Ovary (tissue), 9 donors: ENCODE data around the gene FLYWCH1. TPM values are rescaled to one million over a fixed set of nuclear protein-coding genes. Genes with fewer than 3 reads are reported as not detected.
"Not testable (repeated sequence)": the region's sequence is repeated elsewhere in the genome, so short reads cannot be mapped to it uniquely, and the experiment has no call there.

Experiments used
- DNase-seq, 5 donors: peaks; one replicate each; pipeline ENCODE4 v3.0.0-alpha.2; 2019 to 2020
- H3K27ac ChIP-seq, 2 donors: fragments of 200-600 bp; one replicate each; pipeline versions ENCODE4 v1.5.1 to v1.8.0; 2019 to 2022
- H3K27me3 ChIP-seq: fragments of 200-600 bp; one replicate; pipeline ENCODE4 v1.8.0; 2022
- H3K36me3 ChIP-seq: fragments of 200-600 bp; sonication (generic); one replicate; pipeline ENCODE4 v1.5.1; 2019
- H3K4me1 ChIP-seq: one replicate; pipeline ENCODE4 v1.8.1; 2013; ENCODE audit warnings: mild to moderate bottlenecking, moderate library complexity; ENCODE audit not compliant: insufficient read depth
- H3K4me3 ChIP-seq: fragments of 200-600 bp; sonication (generic); one replicate; pipeline ENCODE4 v1.5.1; 2017
- H3K9me3 ChIP-seq, 2 donors: fragments of 200-600 bp in 1 of 2; sonication (generic) in 1 of 2; one replicate each; pipeline versions ENCODE4 v1.5.1 to v1.8.1; 2013 to 2019; ENCODE audit warnings: mild to moderate bottlenecking in 1 of 2, moderate library complexity in 1 of 2
- CTCF ChIP-seq, 3 donors: fragments of 450-650 bp in 2 of 3; fragments of 200-600 bp in 1 of 3; IDR thresholded peaks; one replicate each; pipeline versions ENCODE4 v1.5.1 to v1.8.0; 2016 to 2022; ENCODE audit warnings: antibody characterized with exemption in 3 of 3, mild to moderate bottlenecking in 1 of 3
- EP300 ChIP-seq: sonication (generic); formaldehyde crosslinking; IDR thresholded peaks from one replicate; pipeline ENCODE4 v1.6.1; 2017; ENCODE audit warnings: antibody characterized with exemption
- POLR2A ChIP-seq: fragments of 450-650 bp; IDR thresholded peaks from one replicate; pipeline ENCODE4 v1.6.1; 2017; ENCODE audit warnings: antibody characterized with exemption, mild to moderate bottlenecking, moderate library complexity
- WGBS, 3 donors: extraction: QIAGEN DNeasy Blood & Tissue Kit in 1 of 3; methylation state at CpG; one replicate each; pipeline versions ENCODE4 v1.1.5 to v1.1.7; 2013 to 2017; 5-methylcytosine and 5-hydroxymethylcytosine counted together
- intact Hi-C, 4 donors: fragments of 100-400 bp; cut with DNase I; formaldehyde crosslinking; loops; one replicate each; pipeline versions ENCODE4 v1.11.0 to v1.15.1; 2022 to 2023
- polyA plus RNA-seq, 2 donors: library from polyadenylated mRNA; stranded (reverse); fragments of 200-250 nt in 1 of 2; fragments of 350-450 nt in 1 of 2; fragmentation: Illumina TruSeq in 1 of 2; extraction: RNeasy Lipid Tissue Mini Kit (QIAGEN cat#74804) in 1 of 2; gene quantifications; one replicate each; pipeline ENCODE4 v1.2.3, GENCODE V29; 2013 to 2014
- total RNA-seq, 7 donors: library from RNA; depleted of rRNA in 2 of 7; stranded (reverse); fragments of >200 nt in 2 of 7; fragmentation: NEBNext Ultra II Directional in 3 of 7; extraction: Animal tissue kit (Norgen Biotek cat#: 25700) in 3 of 7; gene quantifications; one replicate each; pipeline versions ENCODE4 v1.1.0 to v1.2.4, GENCODE V29; 2016 to 2023
- donor health status: DM: no; HTN: no; CAD: no; lungs with moderate emphysema.
- donor health status: DM: no; HTN: no; CAD: no.
- donor health status: Bipolar disorder and iron deficiency.
- donor health status: DM: yes; HTN: yes; CAD: no.
- donor health status: DM: no; HTN: no; CAD: no.
- donor health status: DM: yes; HTN: yes; CAD: no.

FLYWCH1 gene
- total and polyA plus RNA-seq, 9 donors, result 2.2 to 66.9 (median 39.0) TPM

- H3K27me3 ChIP-seq, result no peaks in the 10 kb centered on the region
- peak overlapping the region; percentile 64 to 90 for H3K27ac ChIP-seq
- peak overlapping the region; percentile 77 for H3K4me3 ChIP-seq
- WGBS, 3 donors, result 1% methylated on average over 43 to 50 of the region's 51 CpGs
- peak; percentile 99 to 100 (median 100) for DNase-seq
- no peaks in the 10 kb centered on the region for H3K36me3 ChIP-seq
- intact Hi-C loops, result no loop called here
- no peaks in the 10 kb centered on the region for H3K4me1 ChIP-seq
- H3K9me3 ChIP-seq, result no peaks in the 10 kb centered on the region
- TF ChIP-seq POLR2A, result peak; percentile 85
- no peak for TF ChIP-seq EP300
- TF ChIP-seq CTCF (IDR thresholded peaks at IDR 0.05), result peak in 1 of 3 donors; percentile 37
These were observed 6.3 kb upstream of the FLYWCH1 start for GRCh38 chr16:2905241-2905987.

GRCh38 chr16:2905988-2906387, 5.7 kb upstream of the FLYWCH1 start:
- Histone ChIP-seq H3K9me3 (no peaks in the 10 kb centered on the region), H3K36me3 (no peaks in the 10 kb centered on the region), H3K27me3 (no peaks in the 10 kb centered on the region), H3K4me3 (no peak overlapping the region), H3K4me1 (no peaks in the 10 kb centered on the region), H3K27ac (peak overlapping the region; percentile 39 to 71)
- TF ChIP-seq CTCF (IDR thresholded peaks at IDR 0.05), result no peak
- TF ChIP-seq POLR2A, result no peak
- no peak for TF ChIP-seq EP300
- WGBS, 3 donors, result 6 to 14% (median 6%) methylated on average over 12 of the region's 12 CpGs
- DNase-seq, result peak in 1 of 5 donors; percentile 40
- intact Hi-C loops, result no loop called here

GRCh38 chr16:2907084-2907753, 4.5 kb upstream of the FLYWCH1 start:
- H3K27me3 ChIP-seq, intact Hi-C loops, H3K4me3 ChIP-seq, H3K9me3 ChIP-seq, H3K4me1 ChIP-seq, H3K36me3 ChIP-seq: not testable (repeated sequence)
- H3K27ac ChIP-seq, result peak overlapping the region; percentile 26 to 71
- WGBS, 3 donors, result 1 to 7% (median 3%) methylated on average over 16 to 17 of the region's 17 CpGs
- peak; percentile 58 to 71 (median 65) for DNase-seq
- peak in 2 of 3 donors; percentile 83 to 84 for TF ChIP-seq CTCF (IDR thresholded peaks at IDR 0.05)

GRCh38 chr16:2910441-2910969, 1.2 kb upstream of the FLYWCH1 start:
- no peaks in the 10 kb centered on the region for H3K27me3 ChIP-seq
- no peak overlapping the region for H3K4me3 ChIP-seq
- H3K4me1 ChIP-seq, result peaks cover 5% of the 10 kb centered on the region
- no peaks in the 10 kb centered on the region for H3K36me3 ChIP-seq
- intact Hi-C loops, result loop anchor here in 1 of 4 donors (5.0 kb wide), 1 partner anchor 38 kb away; no protein-coding TSS in a partner anchor
- DNase-seq, result no peak
- TF ChIP-seq EP300, result no peak
- no peak for TF ChIP-seq CTCF (IDR thresholded peaks at IDR 0.05)
- no peak for TF ChIP-seq POLR2A
- no peak overlapping the region for H3K27ac ChIP-seq
- no peaks in the 10 kb centered on the region for H3K9me3 ChIP-seq
- 55 to 63% (median 60%) methylated on average over 5 of the region's 5 CpGs for WGBS, 3 donors
